SK-N-SH (cell line): ENCODE data around the gene DCUN1D1. TPM values are rescaled to one million over a fixed set of nuclear protein-coding genes. Genes with fewer than 3 reads are reported as not detected.

Experiments used
- CTCF ChIA-PET: fragments of 300-600, 350-600 bp; formaldehyde crosslinking; extraction: SDS; loops from one replicate; lab custom pipeline; 2021; lab: Yijun Ruan, JAX
- POLR2A ChIA-PET: fragments of 350-600 bp; sonication (Branson Sonifier 250); formaldehyde crosslinking; extraction: SDS; loops from one replicate; lab custom pipeline; 2020; ENCODE audit warnings: antibody characterized with exemption, inconsistent platforms; lab: Yijun Ruan, JAX
- DNase-seq: peaks from one replicate; pipeline ENCODE4 v3.0.0; 2012
- H2AFZ ChIP-seq: fragments of 200-600 bp; sonication (generic); 2 replicates; pipeline ENCODE4 v1.8.1; 2016; ENCODE audit warnings: antibody characterized with exemption, mild to moderate bottlenecking, low read depth
- H3F3A ChIP-seq: fragments of 200-600 bp; sonication (generic); replicated peaks from 2 replicates; pipeline ENCODE3; 2016; ENCODE audit warnings: antibody characterized with exemption, mild to moderate bottlenecking; ENCODE audit not compliant: insufficient read depth
- H3K27ac ChIP-seq, 2 experiments: fragments of 200-500 bp in 1 of 2; fragments of 200-600 bp in 1 of 2; sonication (Bioruptor generic) in 1 of 2; sonication (generic), shearing (Covaris generic) in 1 of 2; 2 replicates each; pipeline versions ENCODE4 v1.5.1 to v1.6.1; 2014 to 2016; ENCODE audit warnings: low read depth in 2 of 2, inconsistent platforms in 1 of 2, low read length in 1 of 2, mild to moderate bottlenecking in 1 of 2, mixed read lengths in 1 of 2
- H3K27me3 ChIP-seq: fragments of 200-600 bp; sonication (generic), shearing (Covaris generic); 2 replicates; pipeline ENCODE4 v1.6.1; 2016; ENCODE audit warnings: mixed run types; ENCODE audit not compliant: insufficient read depth
- H3K36me3 ChIP-seq, 2 experiments: fragments of 200-500 bp in 1 of 2; fragments of 200-600 bp in 1 of 2; sonication (Bioruptor generic) in 1 of 2; sonication (generic) in 1 of 2; replicated peaks in 1 of 2; 2 replicates each; pipeline versions ENCODE3 to v1.5.1; 2014 to 2016; ENCODE audit warnings: low read length in 1 of 2, mild to moderate bottlenecking in 1 of 2; ENCODE audit not compliant: insufficient read depth in 2 of 2, control insufficient read depth in 1 of 2
- H3K4me1 ChIP-seq, 2 experiments: fragments of 200-500 bp in 1 of 2; fragments of 200-600 bp in 1 of 2; sonication (Bioruptor generic) in 1 of 2; sonication (generic), shearing (Covaris generic) in 1 of 2; 2 replicates each; pipeline versions ENCODE4 v1.5.1 to v1.6.1; 2014 to 2016; ENCODE audit warnings: low read depth in 1 of 2, low read length in 1 of 2, mixed run types in 1 of 2; ENCODE audit not compliant: insufficient read depth in 2 of 2, control insufficient read depth in 1 of 2
- H3K4me2 ChIP-seq: fragments of 200-600 bp; sonication (generic), shearing (Covaris generic); 2 replicates; pipeline ENCODE4 v1.6.1; 2017; ENCODE audit warnings: mixed run types
- H3K4me3 ChIP-seq, 2 experiments: fragments of 200-500 bp in 1 of 2; fragments of 200-600 bp in 1 of 2; sonication (Bioruptor generic) in 1 of 2; sonication (generic), shearing (Covaris generic) in 1 of 2; 2 replicates each; pipeline versions ENCODE4 v1.5.1 to v1.8.1; 2014 to 2016; ENCODE audit warnings: low read depth in 2 of 2, inconsistent platforms in 1 of 2, low read length in 1 of 2, mild to moderate bottlenecking in 1 of 2, mixed read lengths in 1 of 2, moderate library complexity in 1 of 2
- H3K79me2 ChIP-seq: fragments of 200-600 bp; sonication (generic); 2 replicates; pipeline ENCODE4 v1.8.1; 2017; ENCODE audit warnings: mild to moderate bottlenecking; ENCODE audit not compliant: insufficient read depth
- H3K9ac ChIP-seq: fragments of 200-600 bp; sonication (generic); 2 replicates; pipeline ENCODE4 v1.6.1; 2017; ENCODE audit warnings: mixed run types
- H3K9me2 ChIP-seq: fragments of 200-600 bp; sonication (generic); 2 replicates; pipeline ENCODE4 v1.6.1; 2017; ENCODE audit warnings: mixed run types
- H3K9me3 ChIP-seq: fragments of 200-600 bp; sonication (generic); 2 replicates; pipeline ENCODE4 v1.6.1; 2017; ENCODE audit warnings: mixed run types, mild to moderate bottlenecking, moderate library complexity
- H4K20me1 ChIP-seq: fragments of 200-600 bp; sonication (generic); 2 replicates; pipeline ENCODE4 v1.6.1; 2017; ENCODE audit warnings: mild to moderate bottlenecking, mixed run types; ENCODE audit not compliant: insufficient read depth
- ELF1 ChIP-seq: IDR thresholded peaks from 2 replicates; pipeline ENCODE4 v1.4.0; 2012
- EZH2phosphoT487 ChIP-seq: fragments of 200-600 bp; sonication (generic); IDR thresholded peaks from 2 replicates; pipeline ENCODE4 v1.6.1; 2017; ENCODE audit warnings: low read depth, mixed run types, mild to moderate bottlenecking, antibody characterized with exemption, moderate library complexity, borderline replicate concordance
- FOSL2 ChIP-seq: IDR thresholded peaks from 2 replicates; pipeline ENCODE4 v1.4.0; 2012; ENCODE audit warnings: low read depth, mild to moderate bottlenecking, moderate library complexity, borderline replicate concordance
- FOXJ3 ChIP-seq: sonication (generic); formaldehyde crosslinking; IDR thresholded peaks from 2 replicates; pipeline ENCODE4 v1.5.1; 2020; ENCODE audit warnings: mild to moderate bottlenecking, missing genetic modification reagents
- FOXM1 ChIP-seq: IDR thresholded peaks from 2 replicates; pipeline ENCODE4 v1.4.0; 2012; ENCODE audit warnings: low read depth, mild to moderate bottlenecking
- GABPA ChIP-seq: IDR thresholded peaks from 2 replicates; pipeline ENCODE4 v1.4.0; 2012; ENCODE audit warnings: low read depth, mild to moderate bottlenecking
- NRF1 ChIP-seq: IDR thresholded peaks from 2 replicates; pipeline ENCODE4 v1.6.1; 2012; ENCODE audit warnings: low read depth, mild to moderate bottlenecking, low read length
- PBX3 ChIP-seq: IDR thresholded peaks from 2 replicates; pipeline ENCODE4; 2012
- RAD21 ChIP-seq: IDR thresholded peaks from 2 replicates; pipeline ENCODE4 v1.6.1; 2012; ENCODE audit warnings: mild to moderate bottlenecking, low read length
- RCOR1 ChIP-seq: fragments of 150-350 bp; IDR thresholded peaks from 2 replicates; pipeline ENCODE4 v1.6.1; 2017; ENCODE audit warnings: antibody characterized with exemption, low read length
- RXRA ChIP-seq: IDR thresholded peaks from 2 replicates; pipeline ENCODE4 v1.4.0; 2012; ENCODE audit warnings: low read depth, mild to moderate bottlenecking, borderline replicate concordance
- SIN3A ChIP-seq: IDR thresholded peaks from 2 replicates; pipeline ENCODE4 v1.6.1; 2012; ENCODE audit warnings: low read depth, mild to moderate bottlenecking, low read length, moderate library complexity, borderline replicate concordance
- SMC3 ChIP-seq: IDR thresholded peaks from 2 replicates; pipeline ENCODE4 v1.6.1; 2012; ENCODE audit warnings: low read depth, low read length, improper control_type of control experiment
- TCF12 ChIP-seq: IDR thresholded peaks from 2 replicates; pipeline ENCODE4 v1.4.0; 2012
- TEAD4 ChIP-seq: IDR thresholded peaks from 2 replicates; pipeline ENCODE4 v1.4.0; 2012; ENCODE audit warnings: mild to moderate bottlenecking, borderline replicate concordance; ENCODE audit not compliant: insufficient read depth
- USF1 ChIP-seq: IDR thresholded peaks from 2 replicates; pipeline ENCODE4 v1.4.0; 2012; ENCODE audit warnings: low read depth, borderline replicate concordance
- USF2 ChIP-seq: fragments of 150-350 bp; IDR thresholded peaks from 2 replicates; pipeline ENCODE4 v1.6.1; 2017; ENCODE audit warnings: antibody characterized with exemption, low read length, low read depth, borderline replicate concordance
- WGBS: methylation state at CpG from one replicate; pipeline ENCODE4 v1.1.6; 2017; ENCODE audit warnings: low lambda C conversion rate; 5-methylcytosine and 5-hydroxymethylcytosine counted together
- polyA plus RNA-seq, 3 experiments: library from polyadenylated mRNA; depleted of rRNA; stranded (reverse); fragments of >200 nt; gene quantifications; 2 replicates each; pipeline ENCODE4 v1.2.3, GENCODE V29; 2012
- TF ChIP-seq, protein P1 (sequence below): IDR thresholded peaks from 2 replicates; pipeline ENCODE4 v1.4.0; 2012; ENCODE audit warnings: low read depth
- TF ChIP-seq, protein P2 (sequence below): fragments of 200-600 bp; sonication (generic); IDR thresholded peaks from 2 replicates; pipeline ENCODE4 v1.6.1; 2017; ENCODE audit warnings: antibody characterized with exemption, mild to moderate bottlenecking, moderate library complexity
- TF ChIP-seq, protein P3 (sequence below): IDR thresholded peaks from 2 replicates; pipeline ENCODE4 v1.4.0; 2012; ENCODE audit warnings: low read depth, borderline replicate concordance

DCUN1D1 gene
- polyA plus RNA-seq, 1 of the 3 experiments (the other 2 are of a cell fraction) = 4.5 TPM

DNA sequence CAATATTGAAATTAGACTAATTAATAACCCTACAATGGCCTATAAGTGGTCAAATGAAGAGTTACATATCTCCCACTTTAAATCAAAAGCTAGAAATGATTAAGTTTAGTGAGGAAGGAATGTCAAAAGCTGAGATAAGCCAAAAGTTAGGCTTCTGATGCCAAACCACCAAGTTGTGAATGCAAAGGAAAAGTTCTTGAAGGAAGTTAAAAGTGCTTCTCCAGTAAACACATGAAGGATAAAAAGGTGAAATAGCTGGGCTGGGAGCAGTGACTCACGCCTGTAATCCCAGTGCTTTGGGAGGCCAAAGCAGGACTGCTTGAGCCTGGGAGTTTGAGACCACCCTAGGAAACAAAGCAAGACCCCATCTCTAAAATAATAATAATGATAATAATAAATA, 46.9 kb upstream of the DCUN1D1 start:
- H3K9ac ChIP-seq = no peak overlapping the region
- no peaks in the 10 kb centered on the region for H3F3A ChIP-seq
- H3K9me2 ChIP-seq = no peaks in the 10 kb centered on the region
- no peak overlapping the region for H2AFZ ChIP-seq
- no peaks in the 10 kb centered on the region for H4K20me1 ChIP-seq
- H3K4me2 ChIP-seq = no peak overlapping the region
- POLR2A ChIA-PET = no interaction called here
- CTCF ChIA-PET = interaction anchor here (1.3 kb wide), 1 partner anchor 9 kb away, joined by 4 read pairs; no protein-coding TSS in a partner anchor
- H3K9me3 ChIP-seq = 0 out of 2 replicates have a peak, but pooled peaks cover 8% of the 10 kb centered on the region
- 100% methylated on average over 1 of the region's 1 CpG for WGBS
- no peaks in the 10 kb centered on the region for H3K79me2 ChIP-seq
- no peak overlapping the region for H3K27ac ChIP-seq
- TF ChIP-seq, protein P1, sequence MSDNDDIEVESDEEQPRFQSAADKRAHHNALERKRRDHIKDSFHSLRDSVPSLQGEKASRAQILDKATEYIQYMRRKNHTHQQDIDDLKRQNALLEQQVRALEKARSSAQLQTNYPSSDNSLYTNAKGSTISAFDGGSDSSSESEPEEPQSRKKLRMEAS = no peak
- TF ChIP-seq TCF12 = no peak
- TF ChIP-seq NRF1 = no peak
- no peak for TF ChIP-seq PBX3
- TF ChIP-seq RAD21 = no peak
- no peak for TF ChIP-seq FOSL2
- TF ChIP-seq EZH2phosphoT487 = no peak
- no peak for TF ChIP-seq ELF1
- TF ChIP-seq, protein P2, sequence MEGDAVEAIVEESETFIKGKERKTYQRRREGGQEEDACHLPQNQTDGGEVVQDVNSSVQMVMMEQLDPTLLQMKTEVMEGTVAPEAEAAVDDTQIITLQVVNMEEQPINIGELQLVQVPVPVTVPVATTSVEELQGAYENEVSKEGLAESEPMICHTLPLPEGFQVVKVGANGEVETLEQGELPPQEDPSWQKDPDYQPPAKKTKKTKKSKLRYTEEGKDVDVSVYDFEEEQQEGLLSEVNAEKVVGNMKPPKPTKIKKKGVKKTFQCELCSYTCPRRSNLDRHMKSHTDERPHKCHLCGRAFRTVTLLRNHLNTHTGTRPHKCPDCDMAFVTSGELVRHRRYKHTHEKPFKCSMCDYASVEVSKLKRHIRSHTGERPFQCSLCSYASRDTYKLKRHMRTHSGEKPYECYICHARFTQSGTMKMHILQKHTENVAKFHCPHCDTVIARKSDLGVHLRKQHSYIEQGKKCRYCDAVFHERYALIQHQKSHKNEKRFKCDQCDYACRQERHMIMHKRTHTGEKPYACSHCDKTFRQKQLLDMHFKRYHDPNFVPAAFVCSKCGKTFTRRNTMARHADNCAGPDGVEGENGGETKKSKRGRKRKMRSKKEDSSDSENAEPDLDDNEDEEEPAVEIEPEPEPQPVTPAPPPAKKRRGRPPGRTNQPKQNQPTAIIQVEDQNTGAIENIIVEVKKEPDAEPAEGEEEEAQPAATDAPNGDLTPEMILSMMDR = no peak
- TF ChIP-seq FOXM1 = no peak
- no peak for TF ChIP-seq RXRA
- no peak for TF ChIP-seq TEAD4
- TF ChIP-seq, protein P3, sequence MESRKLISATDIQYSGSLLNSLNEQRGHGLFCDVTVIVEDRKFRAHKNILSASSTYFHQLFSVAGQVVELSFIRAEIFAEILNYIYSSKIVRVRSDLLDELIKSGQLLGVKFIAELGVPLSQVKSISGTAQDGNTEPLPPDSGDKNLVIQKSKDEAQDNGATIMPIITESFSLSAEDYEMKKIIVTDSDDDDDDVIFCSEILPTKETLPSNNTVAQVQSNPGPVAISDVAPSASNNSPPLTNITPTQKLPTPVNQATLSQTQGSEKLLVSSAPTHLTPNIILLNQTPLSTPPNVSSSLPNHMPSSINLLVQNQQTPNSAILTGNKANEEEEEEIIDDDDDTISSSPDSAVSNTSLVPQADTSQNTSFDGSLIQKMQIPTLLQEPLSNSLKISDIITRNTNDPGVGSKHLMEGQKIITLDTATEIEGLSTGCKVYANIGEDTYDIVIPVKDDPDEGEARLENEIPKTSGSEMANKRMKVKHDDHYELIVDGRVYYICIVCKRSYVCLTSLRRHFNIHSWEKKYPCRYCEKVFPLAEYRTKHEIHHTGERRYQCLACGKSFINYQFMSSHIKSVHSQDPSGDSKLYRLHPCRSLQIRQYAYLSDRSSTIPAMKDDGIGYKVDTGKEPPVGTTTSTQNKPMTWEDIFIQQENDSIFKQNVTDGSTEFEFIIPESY = no peak
- no peak for TF ChIP-seq GABPA
- TF ChIP-seq USF2 = no peak
- no peak for TF ChIP-seq SMC3
- TF ChIP-seq USF1 = no peak
- TF ChIP-seq SIN3A = no peak
- no peak for TF ChIP-seq RCOR1
- TF ChIP-seq FOXJ3 (CRISPR knock-in tag) = no peak
- H3K36me3 ChIP-seq = peaks cover 17 to 27% of the 10 kb centered on the region in 2 experiments
- H3K4me1 ChIP-seq = no peaks in the 10 kb centered on the region
- no peak for DNase-seq
- H3K4me3 ChIP-seq = no peak overlapping the region
- H3K27me3 ChIP-seq = no peaks in the 10 kb centered on the region
